GM23338 (cell line): ENCODE data around the gene TGFBRAP1. TPM values are rescaled to one million over a fixed set of nuclear protein-coding genes. Genes with fewer than 3 reads are reported as not detected.

Experiments
- ATAC-seq: fragments of 200-7000 bp; cut with Tn5 transposase; 3 replicates; pipeline ENCODE4 v1.9.1; 2020
- DNase-seq: peaks from one replicate; pipeline ENCODE4 v3.0.0-alpha.2; 2015; ENCODE audit warnings: low spot score
- H2AFZ ChIP-seq: fragments of 200-600 bp; sonication (generic); 2 replicates; pipeline ENCODE4 v1.8.0; 2016; ENCODE audit warnings: antibody characterized with exemption, mild to moderate bottlenecking, moderate library complexity
- H3F3A ChIP-seq: fragments of 200-600 bp; sonication (generic); replicated peaks from 2 replicates; pipeline ENCODE4 v1.8.0; 2017; ENCODE audit warnings: antibody characterized with exemption, mixed run types, low read depth
- H3K27ac ChIP-seq: fragments of 200-600 bp; sonication (generic); 2 replicates; pipeline ENCODE4 v1.6.1; 2016; ENCODE audit warnings: low read depth
- H3K27me3 ChIP-seq: fragments of 200-600 bp; sonication (generic); 2 replicates; pipeline ENCODE4 v1.8.0; 2016; ENCODE audit warnings: mild to moderate bottlenecking, mixed run types, moderate library complexity; ENCODE audit not compliant: insufficient read depth
- H3K36me3 ChIP-seq: fragments of 200-600 bp; sonication (generic); 2 replicates; pipeline ENCODE4 v1.8.0; 2016; ENCODE audit warnings: mild to moderate bottlenecking; ENCODE audit not compliant: insufficient read depth
- H3K4me1 ChIP-seq: fragments of 200-600 bp; sonication (generic); 2 replicates; pipeline ENCODE4 v1.8.0; 2016; ENCODE audit warnings: mild to moderate bottlenecking, moderate library complexity; ENCODE audit not compliant: insufficient read depth
- H3K4me2 ChIP-seq: fragments of 200-600 bp; sonication (generic); 2 replicates; pipeline ENCODE4 v1.7.1; 2017; ENCODE audit warnings: mixed run types
- H3K4me3 ChIP-seq: fragments of 200-600 bp; sonication (generic); 2 replicates; pipeline ENCODE4 v1.6.1; 2016; ENCODE audit warnings: mixed run types
- H3K79me2 ChIP-seq: fragments of 200-600 bp; sonication (generic); replicated peaks from 2 replicates; pipeline ENCODE4 v1.8.0; 2017; ENCODE audit warnings: mild to moderate bottlenecking; ENCODE audit not compliant: insufficient read depth
- H3K9me2 ChIP-seq: fragments of 200-600 bp; sonication (generic); 2 replicates; pipeline ENCODE4 v1.8.0; 2017; ENCODE audit not compliant: insufficient read depth
- H4K20me1 ChIP-seq: fragments of 200-600 bp; sonication (generic); replicated peaks from 2 replicates; pipeline ENCODE4 v1.8.0; 2017; ENCODE audit warnings: mild to moderate bottlenecking; ENCODE audit not compliant: insufficient read depth
- H3K27ac Mint-ChIP-seq: 2 replicates; pipeline ENCODE4 v1.8.0; 2020; ENCODE audit warnings: inconsistent platforms, mild to moderate bottlenecking, moderate library complexity, mixed read lengths
- H3K27me3 Mint-ChIP-seq: 3 replicates; pipeline ENCODE4 v1.8.0; 2022; ENCODE audit warnings: low read depth, mild to moderate bottlenecking, moderate library complexity, mixed read lengths, inconsistent platforms; ENCODE audit not compliant: insufficient read depth, poor library complexity
- H3K36me3 Mint-ChIP-seq: 3 replicates; pipeline ENCODE4 v1.8.0; 2021; ENCODE audit warnings: low read depth, mild to moderate bottlenecking, inconsistent platforms, moderate library complexity, mixed read lengths
- H3K4me1 Mint-ChIP-seq: 3 replicates; pipeline ENCODE4 v1.8.0; 2020; ENCODE audit warnings: mild to moderate bottlenecking, inconsistent platforms, mixed read lengths
- H3K4me3 Mint-ChIP-seq: 3 replicates; pipeline ENCODE4 v1.8.0; 2021; ENCODE audit warnings: moderate library complexity, mild to moderate bottlenecking, inconsistent platforms, mixed read lengths
- H3K9me3 Mint-ChIP-seq: 3 replicates; pipeline ENCODE4 v1.8.0; 2020; ENCODE audit warnings: moderate library complexity, mild to moderate bottlenecking, inconsistent platforms, mixed read lengths
- CREB1 ChIP-seq: fragments of 250-450 bp; sonication (Bioruptor Pico); IDR thresholded peaks from 2 replicates; pipeline ENCODE4 v1.5.0; 2020; ENCODE audit warnings: low read depth, mild to moderate bottlenecking, moderate library complexity
- ETS1 ChIP-seq: IDR thresholded peaks from 2 replicates; pipeline ENCODE4 v1.6.1; 2016; ENCODE audit warnings: antibody characterized with exemption
- EZH2 ChIP-seq: fragments of 200-600 bp; sonication (generic); IDR thresholded peaks from one replicate; pipeline ENCODE4 v1.8.0; 2017; ENCODE audit warnings: antibody characterized with exemption, mild to moderate bottlenecking, low read depth; ENCODE audit not compliant: unreplicated experiment
- EZH2phosphoT487 ChIP-seq: fragments of 200-600 bp; sonication (generic); IDR thresholded peaks from one replicate; pipeline ENCODE4 v1.8.1; 2018; ENCODE audit warnings: antibody characterized with exemption; ENCODE audit not compliant: unreplicated experiment
- JUNB ChIP-seq: IDR thresholded peaks from one replicate; pipeline ENCODE4 v1.6.1; 2016; ENCODE audit warnings: antibody characterized with exemption; ENCODE audit not compliant: unreplicated experiment
- NANOG ChIP-seq: IDR thresholded peaks from 2 replicates; pipeline ENCODE4 v1.6.1; 2016; ENCODE audit warnings: antibody characterized with exemption, borderline replicate concordance
- POLR2AphosphoS5 ChIP-seq: IDR thresholded peaks from 2 replicates; pipeline ENCODE4 v1.6.1; 2016; ENCODE audit warnings: antibody characterized with exemption, low read depth
- STAT1 ChIP-seq: IDR thresholded peaks from one replicate; pipeline ENCODE4 v1.6.1; 2016; ENCODE audit warnings: antibody characterized with exemption; ENCODE audit not compliant: unreplicated experiment
- ZNF114 ChIP-seq: fragments of 250-450 bp; sonication (Bioruptor Pico); IDR thresholded peaks from 2 replicates; pipeline ENCODE4 v1.5.0; 2020; ENCODE audit warnings: mild to moderate bottlenecking, moderate library complexity
- ZNF331 ChIP-seq: fragments of 250-450 bp; sonication (Bioruptor Pico); IDR thresholded peaks from 2 replicates; pipeline ENCODE4 v1.5.0; 2020; ENCODE audit warnings: low read depth, mild to moderate bottlenecking, moderate library complexity
- ZNF462 ChIP-seq: fragments of 250-450 bp; sonication (Bioruptor Pico); IDR thresholded peaks from 2 replicates; pipeline ENCODE4 v1.5.0; 2020; ENCODE audit warnings: mild to moderate bottlenecking, moderate library complexity
- polyA plus RNA-seq: library from polyadenylated mRNA; unstranded; fragments of >200 nt; fragmentation: Nextera tagmentation; extraction: Ambion mirVana; gene quantifications from 2 replicates; pipeline ENCODE4 v1.2.1, GENCODE V29; 2016
- total RNA-seq: library from RNA; depleted of rRNA; stranded (reverse); fragments of >200 nt; shearing (Covaris generic); gene quantifications from 2 replicates; pipeline ENCODE4 v1.2.3, GENCODE V29; 2014

Gene TGFBRAP1
- total and polyA plus RNA-seq, 2 experiments from 2014 or later = 6.3 to 23.5 TPM

- Histone ChIP-seq H3K4me3 (no peak overlapping the region), H3K79me2 (no peaks in the 10 kb centered on the region), H3K27ac (no peak overlapping the region), H3F3A (no peaks in the 10 kb centered on the region), H3K9me2 (no peaks in the 10 kb centered on the region), H3K4me2 (no peak overlapping the region), H3K27me3 (no peaks in the 10 kb centered on the region), H3K4me1 (no peaks in the 10 kb centered on the region), H4K20me1 (peaks cover 9% of the 10 kb centered on the region; the same call in 1 of the 2 replicates), H3K36me3 (peaks cover 3% of the 10 kb centered on the region; the same call in 1 of the 2 replicates), H2AFZ (no peak overlapping the region)
- ATAC-seq (no peak), DNase-seq (no peak)
- no peaks in the 10 kb centered on the region for H3K27me3 Mint-ChIP-seq
- H3K36me3 Mint-ChIP-seq = peaks cover 21% of the 10 kb centered on the region
- TF ChIP-seq CREB1 (CRISPR knock-in tag) (no peak), POLR2AphosphoS5 (no peak), STAT1 (no peak), ZNF462 (CRISPR knock-in tag) (no peak), ETS1 (no peak), ZNF114 (no peak), EZH2phosphoT487 (no peak), JUNB (no peak), EZH2 (no peak), ZNF331 (CRISPR knock-in tag) (no peak), NANOG (no peak)
- H3K9me3 Mint-ChIP-seq = no peaks in the 10 kb centered on the region
- H3K27ac Mint-ChIP-seq = no peak overlapping the region
- no peaks in the 10 kb centered on the region for H3K4me1 Mint-ChIP-seq
- no peak overlapping the region for H3K4me3 Mint-ChIP-seq
Observed at GRCh38 chr2:105357122-105357521, 27.6 kb upstream of the TGFBRAP1 start.
